ENCODE data around the gene CYSTM1. TPM values are rescaled to one million over a fixed set of nuclear protein-coding genes. Genes with fewer than 3 reads are reported as not detected.

The CYSTM1 gene
- total RNA-seq, 2 experiments from 2014 or later: 16.0 to 17.0 TPM

DNA sequence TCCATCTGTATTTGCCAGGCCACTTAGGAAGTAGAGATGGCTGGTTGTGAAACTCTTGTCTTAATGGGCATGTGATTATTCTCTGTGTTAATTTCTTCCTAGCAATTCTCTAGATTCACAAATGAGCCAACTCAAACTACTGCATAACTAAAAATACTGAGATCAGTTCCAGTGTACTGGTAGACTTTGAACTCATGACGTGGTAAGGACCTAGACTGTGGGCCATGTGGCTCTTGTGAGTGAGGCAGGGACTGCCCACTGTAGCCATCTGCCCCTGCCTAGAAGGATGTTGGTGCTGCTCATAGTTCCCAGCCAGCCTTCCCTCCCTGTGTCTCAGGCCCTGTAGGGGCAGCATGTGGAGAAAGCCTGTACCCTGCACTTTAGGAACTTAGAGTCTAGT is 47.4 kb downstream of the CYSTM1 start:
- Mint-ChIP-seq H3K4me1 (peaks cover 28% of the 10 kb centered on the region), H3K4me3 (no peak overlapping the region), H3K36me3 (no peaks in the 10 kb centered on the region), H3K27me3 (no peaks in the 10 kb centered on the region), H3K9me3 (peaks cover 1% of the 10 kb centered on the region), H3K27ac (no peak overlapping the region)
- DNase-seq: no peak

- Mint-ChIP-seq H3K4me1 (peaks cover 28% of the 10 kb centered on the region), H3K4me3 (no peak overlapping the region), H3K27me3 (no peaks in the 10 kb centered on the region), H3K9me3 (peaks cover 1% of the 10 kb centered on the region), H3K27ac (no peak overlapping the region), H3K36me3 (no peaks in the 10 kb centered on the region)
- DNase-seq: no peak
Measured at GRCh38 chr5:140223567-140223966, 48.6 kb downstream of the CYSTM1 start.

DNA sequence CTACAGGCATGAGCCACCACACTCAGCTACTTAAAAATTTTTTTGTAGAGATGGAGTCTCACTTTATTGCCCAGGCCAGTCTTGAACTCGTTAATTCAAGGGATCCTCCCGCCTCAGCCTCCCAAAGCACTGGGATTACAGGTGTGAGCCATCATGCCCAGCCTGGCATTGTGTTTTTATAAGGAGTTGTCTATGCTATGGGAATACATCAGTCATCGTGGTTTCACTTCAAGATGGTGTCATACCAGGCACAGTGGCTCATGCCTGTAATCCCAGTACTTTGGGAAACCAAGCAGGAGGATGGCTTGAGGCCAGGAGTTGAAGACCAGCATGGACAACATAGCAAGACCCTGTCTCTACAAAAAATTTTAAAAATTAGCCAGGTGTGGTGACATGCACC is 49.7 kb downstream of the CYSTM1 start:
- Mint-ChIP-seq H3K4me1 (peaks cover 25% of the 10 kb centered on the region), H3K27me3 (no peaks in the 10 kb centered on the region), H3K4me3 (no peak overlapping the region), H3K9me3 (peaks cover 1% of the 10 kb centered on the region), H3K36me3 (no peaks in the 10 kb centered on the region), H3K27ac (no peak overlapping the region)
- DNase-seq: no peak

DNA sequence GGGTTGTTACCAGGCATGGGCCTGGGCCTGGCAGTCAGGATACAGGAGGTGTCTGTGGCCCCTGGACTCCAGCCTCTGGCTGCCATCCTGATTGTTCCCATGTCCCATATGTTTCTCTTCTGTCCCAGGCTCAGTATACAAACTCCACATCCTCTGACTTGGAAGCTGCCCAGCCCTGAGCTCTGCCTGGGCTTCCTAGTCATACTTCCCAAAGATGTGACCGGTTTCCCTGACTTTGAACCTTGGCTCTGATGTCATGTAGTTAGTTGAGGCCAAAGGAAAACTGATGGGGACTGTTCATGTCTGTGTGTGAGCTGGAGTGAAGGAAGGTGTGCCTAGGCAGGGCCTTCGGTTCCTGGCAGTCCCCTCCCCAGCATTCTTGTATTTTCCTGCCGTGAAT is 50.4 kb downstream of the CYSTM1 start:
- no peak for DNase-seq
- H3K4me1 Mint-ChIP-seq: peaks cover 19% of the 10 kb centered on the region
- no peaks in the 10 kb centered on the region for H3K36me3 Mint-ChIP-seq
- no peaks in the 10 kb centered on the region for H3K27me3 Mint-ChIP-seq
- H3K4me3 Mint-ChIP-seq: no peak overlapping the region
- peaks cover 1% of the 10 kb centered on the region for H3K9me3 Mint-ChIP-seq
- no peak overlapping the region for H3K27ac Mint-ChIP-seq

DNA sequence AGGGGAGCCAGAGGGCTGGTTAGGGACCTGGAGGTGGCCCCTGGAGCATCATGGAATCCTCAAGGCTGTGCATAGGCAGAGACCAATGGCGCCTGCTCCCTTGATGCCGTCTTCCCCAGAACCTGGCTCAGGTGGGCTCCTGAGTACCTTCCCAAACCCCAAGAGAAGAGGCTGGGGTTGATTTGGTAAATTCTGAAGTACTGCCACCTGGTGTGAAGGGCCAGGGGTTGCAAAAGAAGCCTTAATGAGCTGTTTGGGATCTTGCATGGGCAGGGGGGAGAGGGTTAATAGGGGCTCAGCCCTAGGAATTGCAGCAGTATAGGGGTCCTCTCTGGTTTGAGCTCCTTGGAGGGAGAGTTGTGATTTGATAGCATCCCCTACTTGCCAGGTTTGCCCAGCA is 52.1 kb downstream of the CYSTM1 start:
- Mint-ChIP-seq H3K9me3 (no peaks in the 10 kb centered on the region), H3K36me3 (no peaks in the 10 kb centered on the region), H3K27ac (no peak overlapping the region), H3K27me3 (no peaks in the 10 kb centered on the region), H3K4me3 (no peak overlapping the region), H3K4me1 (peaks cover 4% of the 10 kb centered on the region)
- DNase-seq: no peak

DNA sequence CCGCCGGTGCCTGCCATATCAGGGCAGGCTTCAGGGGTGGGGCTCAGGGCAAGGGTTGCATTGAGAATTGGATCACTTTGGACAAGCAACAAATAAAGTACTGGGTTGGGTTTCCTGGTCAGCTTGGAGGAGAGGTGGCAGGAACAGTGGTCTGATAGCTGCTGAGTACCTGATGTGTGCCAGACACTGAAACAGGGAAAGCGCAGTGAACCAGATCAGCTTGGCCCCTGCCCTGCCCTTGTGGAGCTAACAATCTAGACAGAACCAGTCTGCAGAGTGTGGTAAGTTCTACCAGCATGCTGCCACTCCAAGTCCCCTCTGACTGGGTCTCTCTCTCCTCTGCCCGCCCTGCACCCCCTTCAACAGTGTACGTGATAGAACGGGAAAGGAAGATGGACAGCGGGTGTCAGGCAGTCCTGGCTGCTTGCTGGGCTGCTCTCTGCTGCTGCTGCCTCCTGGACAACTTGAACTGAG is 53.4 kb downstream of the CYSTM1 start:
- Mint-ChIP-seq H3K4me1 (no peaks in the 10 kb centered on the region), H3K27ac (no peak overlapping the region)

GRCh38 chr5:140230373-140230772 is 55.4 kb downstream of the CYSTM1 start:
- Mint-ChIP-seq H3K9me3 (no peaks in the 10 kb centered on the region), H3K4me1 (no peaks in the 10 kb centered on the region), H3K36me3 (peaks cover 2% of the 10 kb centered on the region), H3K27ac (no peak overlapping the region), H3K27me3 (no peaks in the 10 kb centered on the region), H3K4me3 (no peak overlapping the region)
- DNase-seq: no peak

More for the DNA sequence above, 53.4 kb downstream of the CYSTM1 start:
- DNase-seq: no peak
- no peaks in the 10 kb centered on the region for H3K36me3 Mint-ChIP-seq
- H3K9me3 Mint-ChIP-seq: no peaks in the 10 kb centered on the region
- no peak overlapping the region for H3K4me3 Mint-ChIP-seq
- H3K27me3 Mint-ChIP-seq: no peaks in the 10 kb centered on the region

DNA sequence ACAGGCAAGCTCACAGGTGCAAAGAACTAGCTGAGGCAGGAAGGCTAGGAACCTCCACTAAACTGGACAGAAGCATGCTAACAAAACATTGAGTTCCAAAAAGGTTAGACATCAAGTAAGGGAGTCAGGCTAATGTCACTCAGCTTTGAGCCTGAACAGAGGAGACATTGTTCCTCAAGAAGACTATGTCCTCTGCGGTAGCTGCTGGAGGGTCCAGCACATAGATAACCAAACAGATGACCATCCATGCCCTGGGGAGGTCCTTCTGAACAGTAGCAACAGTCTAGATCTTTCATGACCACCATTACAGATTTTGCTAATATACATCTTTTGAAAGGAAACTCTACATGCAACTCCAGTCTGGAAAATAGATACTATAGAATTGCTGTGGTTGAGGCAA is 57.7 kb downstream of the CYSTM1 start:
- H3K4me3 Mint-ChIP-seq: no peak overlapping the region
- DNase-seq: no peak
- no peak overlapping the region for H3K27ac Mint-ChIP-seq
- no peaks in the 10 kb centered on the region for H3K27me3 Mint-ChIP-seq
- no peaks in the 10 kb centered on the region for H3K4me1 Mint-ChIP-seq
- H3K9me3 Mint-ChIP-seq: no peaks in the 10 kb centered on the region
- H3K36me3 Mint-ChIP-seq: peaks cover 2% of the 10 kb centered on the region

GRCh38 chr5:140234377-140234989 is 59.5 kb downstream of the CYSTM1 start:
- no peak for DNase-seq
- no peak overlapping the region for H3K4me3 Mint-ChIP-seq
- H3K27me3 Mint-ChIP-seq: no peaks in the 10 kb centered on the region
- no peak overlapping the region for H3K27ac Mint-ChIP-seq
- peaks cover 2% of the 10 kb centered on the region for H3K36me3 Mint-ChIP-seq
- no peaks in the 10 kb centered on the region for H3K4me1 Mint-ChIP-seq
- H3K9me3 Mint-ChIP-seq: no peaks in the 10 kb centered on the region

- no peak for DNase-seq
- no peak overlapping the region for H3K4me3 Mint-ChIP-seq
- H3K4me1 Mint-ChIP-seq: no peaks in the 10 kb centered on the region
- no peak overlapping the region for H3K27ac Mint-ChIP-seq
- H3K9me3 Mint-ChIP-seq: no peaks in the 10 kb centered on the region
- peaks cover 2% of the 10 kb centered on the region for H3K36me3 Mint-ChIP-seq
- no peaks in the 10 kb centered on the region for H3K27me3 Mint-ChIP-seq
Measured at GRCh38 chr5:140235791-140236551, 61.0 kb downstream of the CYSTM1 start.

GRCh38 chr5:140236891-140237598 is 62.1 kb downstream of the CYSTM1 start:
- H3K36me3 Mint-ChIP-seq: peaks cover 2% of the 10 kb centered on the region
- H3K9me3 Mint-ChIP-seq: no peaks in the 10 kb centered on the region
- DNase-seq: no peak
- no peak overlapping the region for H3K4me3 Mint-ChIP-seq
- H3K4me1 Mint-ChIP-seq: no peaks in the 10 kb centered on the region
- no peaks in the 10 kb centered on the region for H3K27me3 Mint-ChIP-seq
- H3K27ac Mint-ChIP-seq: no peak overlapping the region

DNA sequence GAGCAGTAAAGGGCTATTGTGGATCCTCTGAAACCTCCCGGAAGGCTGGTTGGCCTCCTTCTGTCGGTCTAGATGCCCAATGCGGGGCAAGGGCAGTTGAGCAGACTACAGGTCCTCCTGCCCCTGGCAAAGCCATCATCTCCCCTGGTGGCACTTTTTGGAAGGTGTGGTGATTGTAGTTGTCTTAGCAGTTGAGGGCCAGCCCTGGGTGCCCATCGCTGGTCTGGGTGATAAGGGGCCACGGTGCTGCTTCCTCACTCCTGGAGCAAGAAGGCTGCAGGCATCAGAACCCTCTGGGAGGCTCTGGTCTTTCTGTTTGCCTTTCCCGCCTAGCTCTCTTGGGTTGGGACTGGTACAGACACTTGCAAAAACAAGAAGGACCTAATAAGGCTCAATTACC is 63.8 kb downstream of the CYSTM1 start:
- Mint-ChIP-seq H3K9me3 (no peaks in the 10 kb centered on the region), H3K36me3 (peaks cover under 1% of the 10 kb centered on the region), H3K27ac (no peak overlapping the region), H3K27me3 (no peaks in the 10 kb centered on the region), H3K4me1 (no peaks in the 10 kb centered on the region), H3K4me3 (no peak overlapping the region)
- no peak for DNase-seq

DNA sequence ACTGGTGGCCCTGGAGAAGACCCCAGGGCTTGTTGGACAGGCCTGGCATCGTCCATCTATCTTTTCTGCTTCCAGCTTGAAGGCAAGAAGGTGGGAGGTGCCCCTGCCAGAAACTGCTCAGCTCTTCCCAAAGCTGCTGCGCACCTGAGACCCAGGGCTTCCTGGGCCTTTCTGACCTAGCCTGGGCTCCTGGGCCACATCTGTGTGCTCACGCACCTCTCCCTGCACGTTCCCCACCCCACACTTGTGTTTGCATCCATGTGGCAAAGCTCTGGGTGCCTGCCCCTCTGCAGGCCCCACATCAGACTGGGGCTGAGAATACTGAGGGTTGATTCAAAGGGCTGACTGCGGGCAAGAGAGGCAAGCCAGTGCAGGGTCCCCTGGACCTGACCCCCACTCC is 64.5 kb downstream of the CYSTM1 start:
- H3K4me3 Mint-ChIP-seq: no peak overlapping the region
- no peak for DNase-seq
- H3K4me1 Mint-ChIP-seq: peaks cover 2% of the 10 kb centered on the region
- no peak overlapping the region for H3K27ac Mint-ChIP-seq
- H3K9me3 Mint-ChIP-seq: no peaks in the 10 kb centered on the region
- peaks cover 2% of the 10 kb centered on the region for H3K36me3 Mint-ChIP-seq
- no peaks in the 10 kb centered on the region for H3K27me3 Mint-ChIP-seq

GRCh38 chr5:140239939-140240700 is 65.1 kb downstream of the CYSTM1 start:
- no peak overlapping the region for H3K27ac Mint-ChIP-seq
- H3K4me3 Mint-ChIP-seq: no peak overlapping the region
- peak; percentile 66 for DNase-seq
- peaks cover 7% of the 10 kb centered on the region for H3K4me1 Mint-ChIP-seq
- H3K9me3 Mint-ChIP-seq: no peaks in the 10 kb centered on the region
- H3K27me3 Mint-ChIP-seq: no peaks in the 10 kb centered on the region
- H3K36me3 Mint-ChIP-seq: peaks cover 5% of the 10 kb centered on the region

Measured in activated naive CD8-positive, alpha-beta T cell treated with anti-CD3 and anti-CD28 coated beads for 36 hours (primary cell).